H1 (cell line): ENCODE data around the gene SELENOO. TPM values are rescaled to one million over a fixed set of nuclear protein-coding genes. Genes with fewer than 3 reads are reported as not detected.

Source experiments
- CTCF ChIA-PET: fragments of 300-600 bp; sonication (Branson Sonifier 250); formaldehyde crosslinking; loops from one replicate; lab custom pipeline; 2021; ENCODE audit not compliant: partially characterized antibody; lab: Charles Lee
- POLR2A ChIA-PET: fragments of 300-600 bp; sonication (Branson Sonifier 250); formaldehyde crosslinking; loops from one replicate; lab custom pipeline; 2021; ENCODE audit warnings: inconsistent platforms; ENCODE audit not compliant: partially characterized antibody; lab: Charles Lee
- DNase-seq, 2 experiments: peaks; one replicate each; pipeline versions ENCODE4 v3.0.0 to v3.0.0-alpha.2; 2010 to 2022; ENCODE audit warnings: low spot score in 2 of 2, low read depth in 1 of 2, mixed read lengths in 1 of 2
- FAIRE-seq: peaks from 2 replicates; lab custom pipeline; 2011; peaks lifted over from hg19 to GRCh38; lab: Jason Lieb, UNC
- H2AFZ ChIP-seq: 2 replicates; pipeline ENCODE4 v1.8.1; 2012; ENCODE audit warnings: low read length, inconsistent platforms
- H2AK5ac ChIP-seq: 2 replicates; pipeline ENCODE4 v1.6.1; 2013; ENCODE audit warnings: low read depth, low read length
- H2BK120ac ChIP-seq: replicated peaks from 2 replicates; pipeline ENCODE3; 2013; ENCODE audit warnings: low read depth, low read length, inconsistent platforms
- H2BK12ac ChIP-seq: 2 replicates; pipeline ENCODE4 v1.6.1; 2013; ENCODE audit warnings: low read depth, low read length
- H2BK15ac ChIP-seq: 2 replicates; pipeline ENCODE4 v1.6.1; 2013; ENCODE audit warnings: low read length
- H2BK20ac ChIP-seq: 2 replicates; pipeline ENCODE4 v1.6.1; 2013; ENCODE audit warnings: low read length
- H2BK5ac ChIP-seq: 2 replicates; pipeline ENCODE4 v1.6.1; 2013; ENCODE audit warnings: low read depth, low read length
- H3K14ac ChIP-seq: 2 replicates; pipeline ENCODE4 v1.6.1; 2013; ENCODE audit warnings: inconsistent platforms; ENCODE audit not compliant: insufficient read length
- H3K18ac ChIP-seq: 2 replicates; pipeline ENCODE4 v1.6.1; 2013; ENCODE audit warnings: low read length; ENCODE audit errors: extremely low read depth
- H3K23ac ChIP-seq: 2 replicates; pipeline ENCODE4 v1.6.1; 2013; ENCODE audit warnings: inconsistent platforms; ENCODE audit not compliant: insufficient read length
- H3K23me2 ChIP-seq: 2 replicates; pipeline ENCODE4 v1.6.1; 2013; ENCODE audit warnings: low read depth, low read length
- H3K27ac ChIP-seq: 2 replicates; pipeline ENCODE4 v1.6.1; 2011; ENCODE audit warnings: low read depth, low read length, inconsistent platforms
- H3K27me3 ChIP-seq, 4 experiments: replicated peaks in 1 of 4; 1 replicate in 1 of 4; 2 replicates in 3 of 4; pipeline versions ENCODE4 v1.6.1 to v1.8.1; 2011 to 2013; ENCODE audit warnings: low read length in 3 of 4, mild to moderate bottlenecking in 3 of 4, inconsistent platforms in 2 of 4, mixed read lengths in 2 of 4, moderate library complexity in 1 of 4; ENCODE audit not compliant: control insufficient read depth in 3 of 4, insufficient read depth in 3 of 4; ENCODE audit errors: extremely low read depth in 1 of 4
- H3K36me3 ChIP-seq, 4 experiments: 2 replicates each; pipeline versions ENCODE4 v1.6.1 to v1.8.1; 2011 to 2013; ENCODE audit warnings: mild to moderate bottlenecking in 4 of 4, low read length in 3 of 4, moderate library complexity in 2 of 4, control low read depth in 1 of 4, inconsistent platforms in 1 of 4; ENCODE audit not compliant: insufficient read depth in 4 of 4, control insufficient read depth in 2 of 4
- H3K4ac ChIP-seq: replicated peaks from 2 replicates; pipeline ENCODE3; 2013; ENCODE audit warnings: low read length, low read depth, mixed read lengths, inconsistent platforms; ENCODE audit not compliant: insufficient read length
- H3K4me1 ChIP-seq, 4 experiments: replicated peaks in 1 of 4; 1 replicate in 1 of 4; 2 replicates in 3 of 4; pipeline versions ENCODE4 v1.6.1 to v1.8.1; 2011 to 2013; ENCODE audit warnings: low read length in 3 of 4, inconsistent platforms in 2 of 4, mixed read lengths in 1 of 4; ENCODE audit not compliant: insufficient read depth in 4 of 4, control insufficient read depth in 3 of 4
- H3K4me2 ChIP-seq, 2 experiments: 2 replicates each; pipeline versions ENCODE4 v1.6.1 to v1.8.1; 2011 to 2013; ENCODE audit warnings: low read depth in 2 of 2, low read length in 2 of 2, control low read depth in 1 of 2, inconsistent platforms in 1 of 2, mild to moderate bottlenecking in 1 of 2; ENCODE audit not compliant: insufficient read depth in 1 of 2
- H3K4me3 ChIP-seq, 4 experiments: fragments of 200-600, 300-600 bp in 1 of 4; sonication (generic), shearing (Covaris generic), sonication (Bioruptor Twin) in 1 of 4; 2 replicates each; pipeline versions ENCODE4 v1.5.1 to v1.8.1; 2011 to 2016; ENCODE audit warnings: low read length in 4 of 4, low read depth in 3 of 4, control low read depth in 2 of 4, inconsistent platforms in 2 of 4, mild to moderate bottlenecking in 2 of 4, mixed read lengths in 1 of 4, moderate library complexity in 1 of 4; ENCODE audit not compliant: insufficient read depth in 2 of 4; ENCODE audit errors: extremely low read depth in 1 of 4
- H3K56ac ChIP-seq: replicated peaks from 2 replicates; pipeline ENCODE3; 2013; ENCODE audit warnings: low read depth, mild to moderate bottlenecking, mixed read lengths, low read length, inconsistent platforms; ENCODE audit not compliant: insufficient read length
- H3K79me1 ChIP-seq: 2 replicates; pipeline ENCODE4 v1.6.1; 2013; ENCODE audit warnings: low read depth, low read length, control low read depth
- H3K79me2 ChIP-seq, 2 experiments: 2 replicates each; pipeline versions ENCODE4 v1.6.1 to v1.8.1; 2012 to 2013; ENCODE audit warnings: low read length in 2 of 2, mild to moderate bottlenecking in 2 of 2, inconsistent platforms in 1 of 2; ENCODE audit not compliant: insufficient read depth in 2 of 2, control insufficient read depth in 1 of 2
- H3K9ac ChIP-seq, 4 experiments: replicated peaks in 1 of 4; 1 replicate in 1 of 4; 2 replicates in 3 of 4; pipeline versions ENCODE4 v1.6.1 to v1.8.1; 2011 to 2013; ENCODE audit warnings: low read depth in 3 of 4, low read length in 3 of 4, control low read depth in 2 of 4, mild to moderate bottlenecking in 2 of 4, moderate library complexity in 2 of 4, inconsistent platforms in 1 of 4; ENCODE audit errors: extremely low read depth in 1 of 4
- H3K9me3 ChIP-seq, 2 experiments: 2 replicates each; pipeline versions ENCODE4 v1.6.1 to v1.8.1; 2012 to 2013; ENCODE audit warnings: mild to moderate bottlenecking in 2 of 2, moderate library complexity in 2 of 2, control low read depth in 1 of 2, inconsistent platforms in 1 of 2, low read depth in 1 of 2, low read length in 1 of 2, mixed read lengths in 1 of 2; ENCODE audit not compliant: insufficient read depth in 2 of 2
- H4K20me1 ChIP-seq, 2 experiments: replicated peaks in 1 of 2; 2 replicates each; pipeline versions ENCODE3 to v1.8.1; 2011 to 2013; ENCODE audit warnings: inconsistent platforms in 2 of 2, low read length in 2 of 2, mild to moderate bottlenecking in 1 of 2; ENCODE audit not compliant: insufficient read depth in 2 of 2, control insufficient read depth in 1 of 2
- H4K5ac ChIP-seq: 2 replicates; pipeline ENCODE4 v1.6.1; 2013; ENCODE audit warnings: low read length, low read depth, mixed read lengths, inconsistent platforms; ENCODE audit not compliant: insufficient read length
- H4K8ac ChIP-seq: 2 replicates; pipeline ENCODE4 v1.8.0; 2013; ENCODE audit warnings: mild to moderate bottlenecking, moderate library complexity, low read length, inconsistent platforms; ENCODE audit not compliant: insufficient read depth; ENCODE audit errors: extremely low read depth
- H4K91ac ChIP-seq: replicated peaks from 2 replicates; pipeline ENCODE3; 2013; ENCODE audit warnings: low read length, mixed read lengths, inconsistent platforms; ENCODE audit not compliant: insufficient read length
- WGBS, 2 experiments: shearing (Covaris generic) in 1 of 2; methylation state at CpG; one replicate each; pipeline versions ENCODE4 v1.1.6 to v1.1.7; 2013 to 2015; ENCODE audit warnings: low lambda C conversion rate in 2 of 2, mixed read lengths in 2 of 2, inconsistent platforms in 1 of 2, low coverage in 1 of 2, missing lambda C conversion rate in 1 of 2; ENCODE audit not compliant: insufficient replicate concordance in 2 of 2, insufficient coverage in 1 of 2, insufficient read length in 1 of 2; ENCODE audit errors: extremely low coverage in 1 of 2, missing lambda C conversion rate in 1 of 2; 5-methylcytosine and 5-hydroxymethylcytosine counted together
- polyA plus RNA-seq, 7 experiments: library from polyadenylated mRNA; depleted of rRNA in 3 of 7; stranded (reverse) in 5 of 7; unstranded in 2 of 7; fragments of >200 nt in 5 of 7; fragments of 200-250 nt in 2 of 7; gene quantifications; 1 replicate in 5 of 7; 2 replicates in 1 of 7; 4 replicates in 1 of 7; pipeline versions ENCODE4 v1.2.1 to v1.2.3, GENCODE V29; 2011 to 2013; ENCODE audit warnings: missing spikeins in 2 of 7, mixed read lengths in 2 of 7
- total RNA-seq: library from RNA; stranded (reverse); fragmentation: NEBNext Ultra II Directional; extraction: Animal tissue kit (Norgen Biotek cat#: 25700); gene quantifications from 2 replicates; pipeline ENCODE4 v1.2.1, GENCODE V29; 2021

Gene SELENOO
- total and polyA plus RNA-seq, 2 of the 8 experiments (the other 6 are each of a cell fraction or from before 2014, with no cell fraction given), result 18.6 to 25.1 TPM

- no peak for FAIRE-seq
Measured at GRCh38 chr22:50180727-50181521, 19.9 kb upstream of the SELENOO start.

More at GRCh38 chr22:50180727-50181521, 19.9 kb upstream of the SELENOO start:
- Histone ChIP-seq H3K23ac (no peak overlapping the region), H3K4ac (no peak overlapping the region), H3K27ac (no peak overlapping the region), H3K79me1 (no peaks in the 10 kb centered on the region; the same call in 1 of the 2 replicates), H2BK5ac (no peak overlapping the region), H4K20me1 (peaks cover 0 to 7% of the 10 kb centered on the region in 2 experiments), H3K79me2 (no peaks in the 10 kb centered on the region), H2BK12ac (no peak overlapping the region), H4K5ac (no peak overlapping the region), H3K4me3 (no peak overlapping the region), H3K18ac (no peak overlapping the region), H2BK20ac (no peak overlapping the region), H2AFZ (no peak overlapping the region), H3K23me2 (peaks cover 5% of the 10 kb centered on the region; the same call in 1 of the 2 replicates), H3K56ac (no peak overlapping the region), H3K27me3 (peaks cover 0 to 13% (median 5%) of the 10 kb centered on the region in 4 experiments; a peak in 3 of 7 replicates), H2AK5ac (no peak overlapping the region), H4K8ac (no peak overlapping the region), H2BK120ac (no peak overlapping the region), H3K36me3 (no peaks in the 10 kb centered on the region), H3K14ac (no peak overlapping the region), H2BK15ac (no peak overlapping the region), H3K9ac (no peak overlapping the region), H3K4me1 (peaks cover 0 to 19% (median 9%) of the 10 kb centered on the region in 4 experiments; a peak in 5 of 7 replicates), H3K9me3 (no peaks in the 10 kb centered on the region), H3K4me2 (no peak overlapping the region), H4K91ac (no peak overlapping the region)
- no peak for DNase-seq
- ChIA-PET CTCF (no interaction called here), POLR2A (interaction anchor here (1.0 kb wide), 1 partner anchor 28 kb away, joined by 3 read pairs; no protein-coding TSS in a partner anchor)
- WGBS, 2 experiments, result 91% methylated on average over 27 of the region's 27 CpGs; no CpG with 5 or more reads in 1 of the 2 experiments
